Panc1 (cell line): ENCODE data around the gene CCND1. TPM values are rescaled to one million over a fixed set of nuclear protein-coding genes. Genes with fewer than 3 reads are reported as not detected.

Source experiments
- ATAC-seq: fragments of 200-7000 bp; cut with Tn5 transposase; 2 replicates; pipeline ENCODE4 v1.9.1; 2020; ENCODE audit warnings: mild to moderate bottlenecking, moderate library complexity
- BruUV-seq: library from RNA; stranded (reverse); fragments of 400-500 nt; replicated peaks from 2 replicates; lab custom pipeline; 2021; lab: Mats Ljungman, UMichigan
- CTCF ChIA-PET: fragments of 300-600 bp; sonication (Branson Sonifier 250); formaldehyde crosslinking; loops from one replicate; lab custom pipeline; 2022; ENCODE audit warnings: antibody characterized with exemption; lab: Charles Lee
- POLR2A ChIA-PET: fragments of 300-600 bp; sonication (Branson Sonifier 250); formaldehyde crosslinking; loops from one replicate; lab custom pipeline; 2022; ENCODE audit warnings: antibody characterized with exemption; lab: Charles Lee
- DNase-seq: peaks from one replicate; pipeline ENCODE4 v3.0.0-alpha.2; 2010; ENCODE audit warnings: low read depth, low spot score
- H3K27ac ChIP-seq: 2 replicates; pipeline ENCODE4 v1.5.1; 2011; ENCODE audit warnings: mild to moderate bottlenecking, low read length, inconsistent platforms
- H3K27me3 ChIP-seq: fragments of 200-500 bp; sonication (Bioruptor generic); 2 replicates; pipeline ENCODE4 v1.6.0; 2014; ENCODE audit warnings: low read length, inconsistent platforms; ENCODE audit not compliant: control insufficient read depth, insufficient read depth
- H3K36me3 ChIP-seq: fragments of 200-500 bp; sonication (Bioruptor generic); 2 replicates; pipeline ENCODE4 v1.5.1; 2014; ENCODE audit warnings: inconsistent platforms, mild to moderate bottlenecking, low read length, moderate library complexity; ENCODE audit not compliant: control insufficient read depth, insufficient read depth
- H3K4me1 ChIP-seq: 2 replicates; pipeline ENCODE4 v1.5.1; 2011; ENCODE audit warnings: inconsistent platforms, mild to moderate bottlenecking, low read length, moderate library complexity; ENCODE audit not compliant: control insufficient read depth, insufficient read depth
- H3K4me3 ChIP-seq, 2 experiments: 2 replicates each; pipeline ENCODE4 v1.5.1; 2011 to 2012; ENCODE audit warnings: low read depth in 2 of 2, low read length in 2 of 2, mild to moderate bottlenecking in 2 of 2, inconsistent platforms in 1 of 2, moderate library complexity in 1 of 2
- H3K9me3 ChIP-seq: fragments of 200-500 bp; sonication (Bioruptor generic); 2 replicates; pipeline ENCODE4 v1.5.1; 2014; ENCODE audit warnings: low read depth, mild to moderate bottlenecking, inconsistent platforms, low read length, moderate library complexity; ENCODE audit not compliant: control insufficient read depth, insufficient read depth
- POLR2AphosphoS5 ChIP-seq: IDR thresholded peaks from 2 replicates; pipeline ENCODE4 v1.6.1; 2012; ENCODE audit warnings: mild to moderate bottlenecking, low read depth, low read length, moderate library complexity
- REST ChIP-seq, 2 experiments: IDR thresholded peaks; 2 replicates each; pipeline ENCODE4 v1.6.1; 2011 to 2012; ENCODE audit warnings: low read depth in 2 of 2, control low read depth in 1 of 2, low read length in 1 of 2, mild to moderate bottlenecking in 1 of 2, moderate library complexity in 1 of 2; ENCODE audit not compliant: insufficient read depth in 1 of 2
- SIN3A ChIP-seq: IDR thresholded peaks from 2 replicates; pipeline ENCODE4 v1.6.1; 2012; ENCODE audit warnings: low read depth, mild to moderate bottlenecking, low read length, moderate library complexity, borderline replicate concordance; ENCODE audit not compliant: insufficient read depth
- TCF7L2 ChIP-seq: IDR thresholded peaks from 2 replicates; pipeline ENCODE4 v1.6.1; 2011; ENCODE audit warnings: mild to moderate bottlenecking, low read depth, low read length, inconsistent platforms
- in situ Hi-C: cut with HindIII; loops from 2 replicates; pipeline ENCODE4 v1.10.0; 2016; ENCODE audit warnings: low sequenced_read_pairs, low pct_unique_long_range_greater_than_20kb
- intact Hi-C: fragments of 100-400 bp; cut with micrococcal nuclease; formaldehyde crosslinking; loops from one replicate; pipeline ENCODE4 v1.10.0; 2022; ENCODE audit not compliant: unreplicated experiment
- total RNA-seq: library from RNA; stranded (reverse); gene quantifications from one replicate; pipeline ENCODE4 v1.2.1, GENCODE V29; 2021; ENCODE audit not compliant: unreplicated experiment
- TF ChIP-seq, protein P1 (sequence below): fragments of 450-650 bp; IDR thresholded peaks from 2 replicates; pipeline ENCODE4 v1.5.1; 2017; ENCODE audit warnings: mild to moderate bottlenecking

CCND1 gene
- total RNA-seq, 1 experiment from 2014 or later = 259 TPM

DNA sequence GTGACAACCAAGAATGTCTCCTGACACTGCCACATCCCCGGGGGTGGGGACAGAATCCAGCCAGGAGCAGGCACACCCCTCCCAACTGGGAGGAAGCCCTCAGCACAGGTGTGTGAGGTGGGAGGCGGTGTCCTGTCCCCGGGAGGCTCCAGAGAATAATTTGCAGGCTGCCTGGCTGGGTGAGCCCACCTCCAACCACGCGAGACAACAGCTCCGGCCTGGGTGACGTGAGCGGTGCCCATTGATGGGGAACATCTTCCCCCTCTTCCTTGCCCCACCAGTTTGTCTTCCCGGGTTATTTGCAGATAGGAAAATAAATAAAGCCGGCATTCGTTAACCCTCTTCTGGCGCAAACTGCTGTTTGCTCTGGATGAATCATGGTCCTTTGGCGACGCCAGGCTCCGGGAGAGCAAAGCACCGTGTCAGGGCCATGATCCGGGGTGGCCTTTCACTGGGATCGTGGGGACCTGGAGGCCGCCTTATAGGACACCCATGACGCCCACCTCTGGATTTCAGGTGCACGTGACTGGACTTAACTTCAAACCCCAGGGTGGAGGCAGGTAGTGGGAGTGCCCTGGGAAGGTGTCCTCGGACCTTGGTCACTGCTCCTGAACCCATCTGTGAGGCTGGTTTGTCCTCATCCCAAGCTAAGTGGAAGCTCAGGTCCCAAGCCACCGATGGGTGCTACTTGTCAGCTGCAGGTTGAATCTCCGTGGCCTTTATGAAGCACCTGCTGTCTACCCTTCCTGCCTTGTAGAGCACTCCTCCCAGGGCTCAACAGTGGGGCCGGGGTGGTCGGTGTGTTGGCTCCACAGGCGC lies 13.9 kb downstream of the CCND1 start:
- CTCF ChIA-PET = no interaction called here
- ATAC-seq (peak; percentile 75), DNase-seq (no peak)
- no TSS peak for BruUV-seq
- no peaks in the 10 kb centered on the region for H3K27me3 ChIP-seq
- peak overlapping the region in 1 of 2 experiments; percentile 23; a peak in 2 of 4 replicates for H3K4me3 ChIP-seq
- in situ Hi-C loops = no loop called here
- intact Hi-C loops = no loop called here
- peak; percentile 85 for TF ChIP-seq POLR2AphosphoS5
- TF ChIP-seq TCF7L2 = peak; percentile 52; the same call in 1 of the 2 replicates
- 0 out of 2 replicates have a peak, but pooled peaks have one; percentile 51 for TF ChIP-seq SIN3A
- TF ChIP-seq, protein P1, sequence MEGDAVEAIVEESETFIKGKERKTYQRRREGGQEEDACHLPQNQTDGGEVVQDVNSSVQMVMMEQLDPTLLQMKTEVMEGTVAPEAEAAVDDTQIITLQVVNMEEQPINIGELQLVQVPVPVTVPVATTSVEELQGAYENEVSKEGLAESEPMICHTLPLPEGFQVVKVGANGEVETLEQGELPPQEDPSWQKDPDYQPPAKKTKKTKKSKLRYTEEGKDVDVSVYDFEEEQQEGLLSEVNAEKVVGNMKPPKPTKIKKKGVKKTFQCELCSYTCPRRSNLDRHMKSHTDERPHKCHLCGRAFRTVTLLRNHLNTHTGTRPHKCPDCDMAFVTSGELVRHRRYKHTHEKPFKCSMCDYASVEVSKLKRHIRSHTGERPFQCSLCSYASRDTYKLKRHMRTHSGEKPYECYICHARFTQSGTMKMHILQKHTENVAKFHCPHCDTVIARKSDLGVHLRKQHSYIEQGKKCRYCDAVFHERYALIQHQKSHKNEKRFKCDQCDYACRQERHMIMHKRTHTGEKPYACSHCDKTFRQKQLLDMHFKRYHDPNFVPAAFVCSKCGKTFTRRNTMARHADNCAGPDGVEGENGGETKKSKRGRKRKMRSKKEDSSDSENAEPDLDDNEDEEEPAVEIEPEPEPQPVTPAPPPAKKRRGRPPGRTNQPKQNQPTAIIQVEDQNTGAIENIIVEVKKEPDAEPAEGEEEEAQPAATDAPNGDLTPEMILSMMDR = no peak
- peaks cover 30% of the 10 kb centered on the region for H3K4me1 ChIP-seq
- peaks cover 12% of the 10 kb centered on the region for H3K36me3 ChIP-seq
- H3K27ac ChIP-seq = peak overlapping the region; percentile 53
- POLR2A ChIA-PET = no interaction called here
- H3K9me3 ChIP-seq = no peaks in the 10 kb centered on the region

DNA sequence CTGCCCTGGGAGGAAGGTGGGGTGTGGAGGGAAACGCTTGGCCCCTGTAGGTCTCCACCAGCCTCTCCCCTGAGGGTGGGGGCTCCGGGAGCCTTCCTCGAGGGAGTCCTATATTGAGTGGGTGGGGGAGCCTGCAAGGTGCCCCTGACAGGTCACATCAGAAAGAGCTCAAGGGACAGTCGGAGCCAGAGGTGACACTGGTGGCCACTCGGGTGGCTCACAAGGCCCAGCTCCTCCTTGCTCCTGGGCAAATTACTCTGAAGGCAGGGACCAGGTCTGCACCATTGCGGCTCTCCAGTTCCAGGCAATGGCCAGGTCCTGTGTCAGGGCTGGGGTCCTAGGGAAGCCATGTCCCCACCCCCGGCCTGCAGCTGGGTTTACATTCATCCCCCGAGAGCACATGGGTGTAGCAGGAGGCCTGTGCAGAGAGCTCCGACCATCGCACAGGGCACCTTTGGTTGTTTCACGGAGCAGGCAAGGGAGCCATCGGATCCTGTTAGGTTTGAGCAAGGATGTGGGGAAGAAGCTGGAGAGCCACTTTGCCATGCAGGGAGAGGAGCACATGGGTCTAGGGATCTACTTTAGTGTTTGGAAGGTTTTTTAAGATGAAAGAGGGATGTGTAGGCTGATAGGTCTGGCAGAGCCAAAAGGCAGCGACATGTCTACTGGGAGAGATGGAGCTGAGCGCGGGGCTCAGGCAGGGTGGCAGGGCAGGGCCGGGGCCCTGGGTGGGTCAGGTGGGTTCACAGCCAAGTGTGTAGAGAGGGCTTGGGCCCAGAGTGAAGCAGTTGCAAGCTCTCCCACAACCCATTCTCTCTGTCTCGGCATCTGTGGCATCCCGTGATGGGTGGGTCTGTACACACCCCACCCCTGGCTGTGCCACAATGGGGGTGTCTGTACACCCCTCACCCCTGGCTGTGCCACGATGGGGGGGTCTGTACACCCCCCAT lies 14.8 kb downstream of the CCND1 start:
- H3K4me3 ChIP-seq = no peak overlapping the region
- no TSS peak for BruUV-seq
- in situ Hi-C loops = no loop called here
- POLR2A ChIA-PET = interaction anchor here (0.6 kb wide), 1 partner anchor 18 kb away, joined by 7 read pairs; no protein-coding TSS in a partner anchor
- no peaks in the 10 kb centered on the region for H3K27me3 ChIP-seq
- TF ChIP-seq SIN3A (no peak), POLR2AphosphoS5 (no peak), REST (IDR thresholded peaks at IDR 0.05; ENCODE audit: insufficient read depth in 1 of 2, low read depth in 2 of 2, low read length in 1 of 2) (no peak), TCF7L2 (no peak)
- TF ChIP-seq, protein P1 = no peak
- peaks cover 12% of the 10 kb centered on the region for H3K36me3 ChIP-seq
- ATAC-seq (peak; percentile 26), DNase-seq (no peak)
- H3K4me1 ChIP-seq = peaks cover 30% of the 10 kb centered on the region
- H3K27ac ChIP-seq = peak overlapping the region; percentile 53
- CTCF ChIA-PET = interaction anchor here (0.6 to 0.9 kb wide), 2 partner anchors 554 to 707 kb away, joined by 3 read pairs; no protein-coding TSS in a partner anchor
- no peaks in the 10 kb centered on the region for H3K9me3 ChIP-seq
- intact Hi-C loops = no loop called here
